ENCODE data around the gene SPATA3.

SPATA3 gene

GRCh38 chr2:231051116-231051515, 55.2 kb downstream of the SPATA3 start:
- TF ChIP-seq ZNF571 (tag by site-specific recombination; IDR thresholded peaks at IDR 0.05) (no peak), BCL11A (tag by site-specific recombination; IDR thresholded peaks at IDR 0.05; ENCODE audit: low read depth) (no peak), ZSCAN23 (tag by site-specific recombination; IDR thresholded peaks at IDR 0.05) (no peak), ZNF426 (tag by site-specific recombination; IDR thresholded peaks at IDR 0.05) (no peak), PRDM6 (tag by site-specific recombination; IDR thresholded peaks at IDR 0.05) (no peak), ZNF416 (tag by site-specific recombination; IDR thresholded peaks at IDR 0.05) (no peak), ZNF169 (tag by site-specific recombination; IDR thresholded peaks at IDR 0.05) (no peak), ZNF514 (tag by site-specific recombination; IDR thresholded peaks at IDR 0.05) (no peak), TSHZ1 (tag by site-specific recombination; IDR thresholded peaks at IDR 0.05; ENCODE audit: borderline replicate concordance) (no peak), KLF1 (tag by site-specific recombination; IDR thresholded peaks at IDR 0.05) (no peak), ZNF660 (tag by site-specific recombination; IDR thresholded peaks at IDR 0.05) (no peak), ZNF48 (tag by site-specific recombination; IDR thresholded peaks at IDR 0.05) (no peak), ZBTB1 (tag by site-specific recombination; IDR thresholded peaks at IDR 0.05) (no peak), ZBTB44 (tag by site-specific recombination; IDR thresholded peaks at IDR 0.05) (no peak), REST (tag by site-specific recombination; IDR thresholded peaks at IDR 0.05) (no peak)
- Histone ChIP-seq H3K4me3 (ENCODE audit: low read depth, low read length) (no peak overlapping the region), H3K27ac (ENCODE audit: extremely low read depth, low read depth, low read length) (no peak overlapping the region), H3K9me3 (ENCODE audit: control insufficient read depth, insufficient read depth, low read depth, low read length) (no peaks in the 10 kb centered on the region), H3K4me1 (ENCODE audit: control insufficient read depth, insufficient read depth, low read length) (no peaks in the 10 kb centered on the region), H3K36me3 (ENCODE audit: control insufficient read depth in 2 of 2, insufficient read depth in 1 of 2, low read length in 2 of 2) (peaks cover 0 to 20% of the 10 kb centered on the region in 2 experiments; a peak in 1 of 3 replicates)
- ChIA-PET CTCF (interaction anchor here (1.4 kb wide), 1 partner anchor 149 kb away, joined by 3 read pairs; no protein-coding TSS in a partner anchor), POLR2A (no interaction called here)

Data from HEK293 (cell line).